Activated T-cell treated with anti-CD3 and anti-CD28 coated beads, Interleukin-2, amount 50 U/mL, for 24 hours (primary cell): ENCODE measurements around the gene KLHL24.
A peak's percentile ranks its signal among the peaks of the same experiment; 100 is the strongest.
"Not testable (repeated sequence)": the region's sequence is repeated elsewhere in the genome, so short reads cannot be mapped to it uniquely, and the experiment has no call there.

Experiments used
- DNase-seq: peaks from one replicate; pipeline ENCODE4 v3.0.0-alpha.2; 2020
- H3K27ac Mint-ChIP-seq: 2 replicates; pipeline ENCODE4 v1.8.0; 2020; ENCODE audit warnings: mild to moderate bottlenecking, mixed read lengths
- H3K27me3 Mint-ChIP-seq: 2 replicates; pipeline ENCODE4 v1.8.0; 2020; ENCODE audit warnings: mixed read lengths
- H3K36me3 Mint-ChIP-seq: 2 replicates; pipeline ENCODE4 v1.8.0; 2020; ENCODE audit warnings: low read depth, mixed read lengths
- H3K4me1 Mint-ChIP-seq: 2 replicates; pipeline ENCODE4 v1.8.0; 2020; ENCODE audit warnings: low read depth, mixed read lengths
- H3K4me3 Mint-ChIP-seq: 2 replicates; pipeline ENCODE4 v1.8.0; 2020; ENCODE audit warnings: mild to moderate bottlenecking, moderate library complexity, mixed read lengths
- H3K9me3 Mint-ChIP-seq: 2 replicates; pipeline ENCODE4 v1.8.0; 2020; ENCODE audit warnings: mixed read lengths

The KLHL24 gene

DNA sequence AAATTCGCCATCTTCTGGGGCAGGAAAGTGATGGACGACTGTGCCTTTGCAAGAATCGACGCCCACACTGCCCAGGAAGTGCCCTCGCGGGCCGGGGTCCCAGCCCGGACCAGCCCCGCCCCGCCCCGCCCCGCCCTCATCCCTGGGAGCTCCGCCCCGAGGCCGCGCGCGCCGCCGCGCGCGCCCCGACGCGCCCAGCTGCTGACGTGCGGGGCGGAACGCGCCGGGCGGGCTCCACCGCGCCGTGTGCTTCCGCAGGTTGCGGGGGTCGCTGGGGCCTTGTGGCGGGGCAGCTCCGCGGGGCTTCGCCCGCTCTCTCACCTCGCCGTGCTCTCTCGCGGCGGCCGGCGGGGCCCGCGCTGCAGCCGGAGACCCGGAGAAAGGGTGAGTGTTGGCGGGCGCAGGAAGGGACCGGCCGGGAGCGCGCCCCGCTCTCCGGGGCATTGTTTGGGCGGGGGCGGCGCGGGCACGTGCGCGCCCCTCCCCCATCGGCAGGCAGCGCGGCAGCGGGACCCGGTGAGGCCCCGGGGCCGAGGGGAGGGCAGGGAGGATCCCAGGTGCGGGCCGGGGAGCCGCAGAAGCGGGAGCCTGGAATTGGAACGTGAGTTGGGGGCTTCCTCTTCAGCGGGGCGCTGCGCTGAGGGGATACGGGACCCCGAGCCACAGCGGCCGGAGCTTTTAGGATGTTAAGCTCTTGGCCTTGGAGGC, 62.3 kb downstream of the KLHL24 start, which contains the start of gene YEATS2:
YEATS2 (plus strand) TSS at position 188 of the 708 bp plus-strand sequence. CDS start 17,366 bp downstream, outside the sequence.
- H3K27ac Mint-ChIP-seq: peak within 1 kb of the TSS; percentile 96
- H3K4me3 Mint-ChIP-seq: peak within 1 kb of the TSS; percentile 82
- peaks cover 44% of the 10 kb centered on the region for H3K36me3 Mint-ChIP-seq
- no peaks in the 10 kb centered on the region for H3K9me3 Mint-ChIP-seq
- H3K4me1 Mint-ChIP-seq: peaks cover 37% of the 10 kb centered on the region
- peak; percentile 89 for DNase-seq
- no peaks in the 10 kb centered on the region for H3K27me3 Mint-ChIP-seq

GRCh38 chr3:183698318-183698751, 62.9 kb downstream of the KLHL24 start:
- no peaks in the 10 kb centered on the region for H3K9me3 Mint-ChIP-seq
- H3K27ac Mint-ChIP-seq: peak overlapping the region; percentile 96
- DNase-seq: no peak
- H3K4me1 Mint-ChIP-seq: peaks cover 43% of the 10 kb centered on the region
- peaks cover 45% of the 10 kb centered on the region for H3K36me3 Mint-ChIP-seq
- peak overlapping the region; percentile 82 for H3K4me3 Mint-ChIP-seq
- H3K27me3 Mint-ChIP-seq: no peaks in the 10 kb centered on the region

DNA sequence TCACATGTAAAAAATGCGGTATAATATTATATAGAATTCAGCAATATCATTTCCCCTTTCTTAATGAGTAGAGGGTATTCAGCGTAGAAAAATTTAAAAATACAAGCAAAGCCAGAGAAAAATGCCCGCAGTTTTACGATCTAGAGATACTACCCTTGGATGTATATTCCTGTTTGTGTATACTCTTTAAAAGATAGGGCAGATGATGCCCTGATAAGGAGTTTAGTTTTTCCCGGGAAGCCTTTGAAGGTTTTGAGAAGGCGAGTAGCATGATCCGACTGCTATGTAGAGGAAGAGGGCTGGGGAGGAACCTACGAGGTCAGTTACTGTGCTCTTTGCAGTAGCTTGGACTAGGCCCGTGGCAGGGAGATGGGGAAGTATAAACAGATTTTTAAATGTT, 63.3 kb downstream of the KLHL24 start:
- peak overlapping the region; percentile 82 for H3K4me3 Mint-ChIP-seq
- DNase-seq: no peak
- H3K9me3 Mint-ChIP-seq: no peaks in the 10 kb centered on the region
- peaks cover 45% of the 10 kb centered on the region for H3K36me3 Mint-ChIP-seq
- H3K27ac Mint-ChIP-seq: peak overlapping the region; percentile 96
- peaks cover 47% of the 10 kb centered on the region for H3K4me1 Mint-ChIP-seq
- no peaks in the 10 kb centered on the region for H3K27me3 Mint-ChIP-seq

GRCh38 chr3:183699238-183699947, 64.0 kb downstream of the KLHL24 start:
- Mint-ChIP-seq H3K9me3 (no peaks in the 10 kb centered on the region), H3K4me3 (peak overlapping the region; percentile 82), H3K27ac (peak overlapping the region; percentile 96), H3K4me1 (peaks cover 50% of the 10 kb centered on the region), H3K36me3 (peaks cover 49% of the 10 kb centered on the region), H3K27me3 (no peaks in the 10 kb centered on the region)
- DNase-seq: no peak

DNA sequence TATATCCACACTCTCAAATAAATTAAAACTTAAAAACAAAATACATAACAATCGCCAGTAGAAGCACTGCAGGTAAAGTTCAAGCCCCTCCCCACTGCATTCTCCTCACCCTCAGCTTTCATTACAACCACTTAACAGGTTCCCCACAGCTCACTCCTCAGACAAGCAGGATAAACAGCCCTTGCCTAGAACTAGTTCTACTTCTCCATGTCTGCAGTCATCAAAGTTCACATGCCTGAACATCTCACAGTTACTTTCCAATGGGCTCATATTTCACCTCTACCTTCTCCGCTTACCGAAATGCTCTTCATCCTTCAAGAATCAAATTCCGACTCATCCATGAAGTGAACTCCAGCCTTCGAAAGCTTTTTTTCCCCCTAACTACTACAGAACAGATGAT, 66.3 kb downstream of the KLHL24 start:
- Mint-ChIP-seq H3K27me3 (no peaks in the 10 kb centered on the region), H3K27ac (no peak overlapping the region)

DNA sequence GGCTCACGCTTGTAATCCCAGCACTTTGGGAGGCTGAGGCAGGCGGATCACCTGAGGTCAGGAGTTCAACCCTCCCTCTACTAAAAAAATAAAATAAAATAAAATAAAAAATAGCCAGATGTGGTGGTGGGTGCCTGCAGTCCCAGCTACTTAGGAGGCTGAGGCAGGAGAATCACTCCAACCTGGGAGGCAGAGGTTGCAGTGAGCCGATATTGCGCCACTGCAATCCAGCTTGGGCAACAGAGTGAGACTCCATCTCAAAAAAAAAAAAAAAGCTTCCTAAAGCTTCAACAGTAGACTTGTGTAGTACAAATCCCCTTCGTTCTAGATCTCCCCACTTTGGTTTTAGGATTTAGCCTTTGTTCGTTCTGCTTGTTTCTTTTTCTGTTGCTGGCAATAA, 68.5 kb downstream of the KLHL24 start:
- Mint-ChIP-seq H3K4me1 (peaks cover 54% of the 10 kb centered on the region), H3K36me3 (peaks cover 56% of the 10 kb centered on the region)
- not testable (repeated sequence) for DNase-seq, H3K27me3 Mint-ChIP-seq, H3K27ac Mint-ChIP-seq, H3K4me3 Mint-ChIP-seq, H3K9me3 Mint-ChIP-seq

More for the DNA sequence above, 66.3 kb downstream of the KLHL24 start:
- no peaks in the 10 kb centered on the region for H3K9me3 Mint-ChIP-seq
- peaks cover 56% of the 10 kb centered on the region for H3K4me1 Mint-ChIP-seq
- H3K36me3 Mint-ChIP-seq: peaks cover 58% of the 10 kb centered on the region
- no peak for DNase-seq
- H3K4me3 Mint-ChIP-seq: no peak overlapping the region

DNA sequence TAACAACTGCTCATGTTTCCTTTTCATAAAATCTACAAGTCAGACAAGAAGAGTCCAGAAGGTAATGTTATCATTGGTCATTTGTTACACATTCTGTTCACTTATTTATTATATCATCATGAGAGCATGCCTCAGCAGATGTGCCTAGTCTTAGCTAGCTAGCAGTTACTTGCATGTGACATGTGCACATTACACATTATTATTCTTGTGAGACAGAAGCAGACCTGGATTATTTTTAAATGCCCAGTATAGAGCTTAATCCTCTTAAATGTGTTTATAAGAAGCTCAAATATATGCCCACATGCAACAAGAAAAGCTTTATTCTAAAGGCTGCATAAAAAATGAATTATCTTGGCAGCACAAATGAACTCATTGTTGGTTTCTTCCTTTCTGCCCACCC, 74.8 kb downstream of the KLHL24 start:
- Mint-ChIP-seq H3K9me3 (no peaks in the 10 kb centered on the region), H3K27ac (no peak overlapping the region), H3K4me3 (no peak overlapping the region), H3K4me1 (peaks cover 21% of the 10 kb centered on the region), H3K36me3 (peaks cover 36% of the 10 kb centered on the region), H3K27me3 (no peaks in the 10 kb centered on the region)
- no peak for DNase-seq

- H3K27ac Mint-ChIP-seq: no peak overlapping the region
- H3K4me1 Mint-ChIP-seq: peaks cover 14% of the 10 kb centered on the region
- H3K4me3 Mint-ChIP-seq: no peak overlapping the region
- H3K9me3 Mint-ChIP-seq: no peaks in the 10 kb centered on the region
- H3K36me3 Mint-ChIP-seq: peaks cover 38% of the 10 kb centered on the region
- DNase-seq: no peak
- H3K27me3 Mint-ChIP-seq: no peaks in the 10 kb centered on the region
These were observed 76.1 kb downstream of the KLHL24 start for GRCh38 chr3:183711516-183711915.

GRCh38 chr3:183714622-183715021, 79.2 kb downstream of the KLHL24 start:
- Mint-ChIP-seq H3K4me1 (peaks cover 11% of the 10 kb centered on the region), H3K36me3 (peaks cover 62% of the 10 kb centered on the region)

DNA sequence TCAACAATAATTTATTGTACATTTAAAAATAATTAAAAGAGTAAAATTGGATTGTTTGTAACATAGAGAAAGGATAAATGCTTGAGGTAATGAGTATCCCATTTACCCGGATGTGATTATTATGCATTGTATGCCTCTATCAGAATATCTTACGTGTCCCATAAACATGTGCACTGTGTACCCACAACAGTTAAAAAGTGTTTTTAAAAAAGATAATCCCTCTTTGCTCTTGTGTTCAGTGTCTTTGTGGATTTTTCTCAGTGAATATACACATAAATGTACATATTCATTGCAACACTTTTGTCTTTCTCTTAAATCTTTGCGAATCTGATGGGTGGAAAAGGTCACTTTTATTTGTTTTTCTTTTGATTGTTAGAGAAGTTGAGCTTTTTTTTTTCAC, 82.6 kb downstream of the KLHL24 start:
- no peak for DNase-seq
- Mint-ChIP-seq H3K27ac (no peak overlapping the region), H3K27me3 (no peaks in the 10 kb centered on the region), H3K36me3 (peaks cover 75% of the 10 kb centered on the region), H3K4me3 (no peak overlapping the region), H3K4me1 (no peaks in the 10 kb centered on the region), H3K9me3 (no peaks in the 10 kb centered on the region)

More at GRCh38 chr3:183714622-183715021, 79.2 kb downstream of the KLHL24 start:
- Mint-ChIP-seq H3K27me3 (no peaks in the 10 kb centered on the region), H3K9me3 (no peaks in the 10 kb centered on the region), H3K27ac (no peak overlapping the region), H3K4me3 (no peak overlapping the region)
- DNase-seq: no peak

DNA sequence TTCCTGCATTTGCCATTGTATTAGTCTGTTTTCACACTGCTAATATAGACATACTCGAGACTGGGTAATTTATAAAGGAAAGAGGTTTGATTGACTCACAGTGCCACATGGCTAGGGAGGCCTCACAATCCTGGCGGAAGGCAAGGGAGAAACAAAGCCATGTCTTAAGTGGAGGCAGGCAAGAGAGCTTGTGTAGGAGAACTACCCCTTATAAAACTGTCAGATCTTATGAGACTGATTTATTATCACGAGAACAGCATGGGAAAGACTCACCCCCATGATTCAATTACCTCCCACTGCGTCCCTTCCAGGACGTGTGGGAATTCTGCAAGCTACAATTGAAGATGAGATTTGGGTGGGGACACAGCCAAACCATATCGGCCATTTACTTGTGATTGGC, 90.0 kb downstream of the KLHL24 start:
- no peaks in the 10 kb centered on the region for H3K9me3 Mint-ChIP-seq
- H3K4me1 Mint-ChIP-seq: no peaks in the 10 kb centered on the region
- H3K36me3 Mint-ChIP-seq: peaks cover 94% of the 10 kb centered on the region
- H3K4me3 Mint-ChIP-seq: no peak overlapping the region
- no peak for DNase-seq
- H3K27ac Mint-ChIP-seq: no peak overlapping the region
- H3K27me3 Mint-ChIP-seq: no peaks in the 10 kb centered on the region

GRCh38 chr3:183728204-183728603, 92.8 kb downstream of the KLHL24 start:
- no peak overlapping the region for H3K4me3 Mint-ChIP-seq
- peaks cover 91% of the 10 kb centered on the region for H3K36me3 Mint-ChIP-seq
- H3K9me3 Mint-ChIP-seq: no peaks in the 10 kb centered on the region
- H3K27ac Mint-ChIP-seq: no peak overlapping the region
- no peaks in the 10 kb centered on the region for H3K4me1 Mint-ChIP-seq
- H3K27me3 Mint-ChIP-seq: no peaks in the 10 kb centered on the region
- no peak for DNase-seq

DNA sequence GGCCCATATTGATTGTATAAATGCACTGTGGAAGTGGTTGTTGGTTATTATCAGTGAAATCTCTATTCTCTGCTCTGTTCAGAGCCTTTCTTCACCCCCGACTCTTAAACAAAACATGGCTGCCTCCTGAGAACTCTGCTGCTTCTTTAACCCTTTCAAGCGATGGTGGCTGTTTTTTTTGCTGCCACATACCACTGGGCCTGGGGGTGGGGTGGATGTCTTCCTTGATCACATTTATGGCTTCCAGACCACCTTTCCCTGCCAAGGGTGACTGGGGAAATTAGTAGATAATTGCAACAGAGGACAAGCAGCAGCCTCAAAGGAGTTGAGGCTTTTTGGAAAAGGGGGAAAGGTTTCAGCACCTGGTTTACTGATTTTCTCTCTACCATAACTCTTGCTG, 94.9 kb downstream of the KLHL24 start:
- DNase-seq: no peak
- Mint-ChIP-seq H3K4me3 (no peak overlapping the region), H3K27me3 (no peaks in the 10 kb centered on the region), H3K36me3 (peaks cover 93% of the 10 kb centered on the region), H3K27ac (no peak overlapping the region), H3K9me3 (no peaks in the 10 kb centered on the region), H3K4me1 (no peaks in the 10 kb centered on the region)

GRCh38 chr3:183731611-183732010, 96.2 kb downstream of the KLHL24 start:
- Mint-ChIP-seq H3K4me1 (no peaks in the 10 kb centered on the region), H3K27ac (no peak overlapping the region), H3K9me3 (no peaks in the 10 kb centered on the region), H3K36me3 (peaks cover 92% of the 10 kb centered on the region), H3K27me3 (no peaks in the 10 kb centered on the region), H3K4me3 (no peak overlapping the region)
- no peak for DNase-seq

- no peak overlapping the region for H3K27ac Mint-ChIP-seq
- H3K4me3 Mint-ChIP-seq: no peak overlapping the region
- H3K27me3 Mint-ChIP-seq: no peaks in the 10 kb centered on the region
- H3K4me1 Mint-ChIP-seq: no peaks in the 10 kb centered on the region
- no peak for DNase-seq
- peaks cover 89% of the 10 kb centered on the region for H3K36me3 Mint-ChIP-seq
- no peaks in the 10 kb centered on the region for H3K9me3 Mint-ChIP-seq
These were observed 98.1 kb downstream of the KLHL24 start for GRCh38 chr3:183733553-183733952.
